ENCODE data around the gene ZC3H12A. TPM values are rescaled to one million over a fixed set of nuclear protein-coding genes. Genes with fewer than 3 reads are reported as not detected.

ZC3H12A gene
- total and polyA plus RNA-seq, 2 of the 8 experiments (the other 6 are each of a cell fraction or from before 2014, with no cell fraction given), result 7.4 to 10.0 TPM

GRCh38 chr1:37514350-37515184, 40.2 kb downstream of the ZC3H12A start, which contains the start of gene MEAF6 (continued):
- TF ChIP-seq CHD7 (IDR thresholded peaks at IDR 0.05; ENCODE audit: insufficient replicate concordance, low read length) (no peak), SP2 (IDR thresholded peaks at IDR 0.05; ENCODE audit: low read length) (no peak), TAF7 (optimal IDR thresholded peaks at IDR 0.05; ENCODE audit: borderline replicate concordance, low read depth, low read length) (no peak), EP300 (IDR thresholded peaks at IDR 0.05; ENCODE audit: borderline replicate concordance in 1 of 2, low read depth in 2 of 2, low read length in 2 of 2) (peak in 1 of 2 experiments; percentile 32; a peak in 1 of 3 replicates), TBP (IDR thresholded peaks at IDR 0.05; ENCODE audit: low read depth, low read length) (no peak), SP1 (IDR thresholded peaks at IDR 0.05; ENCODE audit: low read depth, low read length) (0 out of 2 replicates have a peak, but pooled peaks have one; percentile 7), HDAC6 (IDR thresholded peaks at IDR 0.05; ENCODE audit: low read depth, low read length) (no peak), JUN (IDR thresholded peaks at IDR 0.05; ENCODE audit: low read depth, low read length) (no peak), CEBPB (IDR thresholded peaks at IDR 0.05; ENCODE audit: low read depth, low read length) (no peak), NANOG (IDR thresholded peaks at IDR 0.05; ENCODE audit: insufficient read depth, low read depth, low read length, poor library complexity, severe bottlenecking) (no peak)

Measured in H1 (cell line).